Osteocyte (in vitro differentiated cells): ENCODE results near the gene TJP1. TPM values are rescaled to one million over a fixed set of nuclear protein-coding genes. Genes with fewer than 3 reads are reported as not detected.

Source experiments
- DNase-seq: peaks from one replicate; pipeline ENCODE4 v3.0.0; 2021; ENCODE audit warnings: mixed read lengths; ENCODE audit not compliant: unreplicated experiment; ENCODE audit errors: extremely low spot score
- H3K27ac Mint-ChIP-seq: one replicate; pipeline ENCODE4 v1.8.0; 2021; ENCODE audit warnings: mild to moderate bottlenecking, mixed read lengths; ENCODE audit not compliant: unreplicated experiment
- H3K27me3 Mint-ChIP-seq: one replicate; pipeline ENCODE4 v1.8.0; 2021; ENCODE audit warnings: mixed read lengths; ENCODE audit not compliant: unreplicated experiment
- H3K36me3 Mint-ChIP-seq: one replicate; pipeline ENCODE4 v1.8.0; 2021; ENCODE audit warnings: mixed read lengths; ENCODE audit not compliant: unreplicated experiment
- H3K4me1 Mint-ChIP-seq: one replicate; pipeline ENCODE4 v1.8.0; 2021; ENCODE audit warnings: mixed read lengths; ENCODE audit not compliant: unreplicated experiment
- H3K4me3 Mint-ChIP-seq: one replicate; pipeline ENCODE4 v1.8.0; 2021; ENCODE audit warnings: mild to moderate bottlenecking, moderate library complexity, mixed read lengths; ENCODE audit not compliant: unreplicated experiment
- H3K9me3 Mint-ChIP-seq: one replicate; pipeline ENCODE4 v1.8.0; 2021; ENCODE audit warnings: mixed read lengths; ENCODE audit not compliant: unreplicated experiment
- total RNA-seq: library from RNA; stranded (reverse); gene quantifications from 2 replicates; pipeline ENCODE4 v1.2.1, GENCODE V29; 2021
- TF ChIP-seq, protein P1 (sequence below): fragments of 200-600 bp; sonication (generic); IDR thresholded peaks from 2 replicates; pipeline ENCODE4 v1.5.0; 2021; ENCODE audit warnings: antibody characterized with exemption, mild to moderate bottlenecking, moderate library complexity

TJP1 gene
- total RNA-seq, 1 donor from 2014 or later, result 113 TPM

DNA sequence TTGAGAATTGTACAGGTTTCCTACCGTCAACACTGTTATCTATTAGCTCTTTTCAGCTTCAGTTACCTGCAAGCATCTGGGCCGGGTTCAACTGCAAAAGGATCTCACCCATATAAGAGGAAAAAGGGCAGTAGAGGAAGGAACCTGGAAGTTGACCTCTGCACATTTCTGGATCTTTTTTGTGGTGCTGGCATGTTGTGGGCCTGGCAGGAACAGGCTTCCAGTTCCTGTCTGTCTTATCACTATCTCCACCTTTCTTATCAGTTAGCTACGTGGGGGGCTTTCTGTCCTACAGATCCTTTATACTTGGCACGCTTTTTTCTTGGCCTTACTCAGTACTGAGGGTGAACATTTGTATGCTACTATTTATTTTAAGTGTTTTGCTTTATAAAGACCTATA is 42.2 kb upstream of the TJP1 start:
- Mint-ChIP-seq H3K27ac (no peak overlapping the region), H3K36me3 (no peaks in the 10 kb centered on the region), H3K27me3 (no peaks in the 10 kb centered on the region), H3K4me3 (no peak overlapping the region), H3K9me3 (no peaks in the 10 kb centered on the region), H3K4me1 (peaks cover 3% of the 10 kb centered on the region)
- TF ChIP-seq, protein P1, sequence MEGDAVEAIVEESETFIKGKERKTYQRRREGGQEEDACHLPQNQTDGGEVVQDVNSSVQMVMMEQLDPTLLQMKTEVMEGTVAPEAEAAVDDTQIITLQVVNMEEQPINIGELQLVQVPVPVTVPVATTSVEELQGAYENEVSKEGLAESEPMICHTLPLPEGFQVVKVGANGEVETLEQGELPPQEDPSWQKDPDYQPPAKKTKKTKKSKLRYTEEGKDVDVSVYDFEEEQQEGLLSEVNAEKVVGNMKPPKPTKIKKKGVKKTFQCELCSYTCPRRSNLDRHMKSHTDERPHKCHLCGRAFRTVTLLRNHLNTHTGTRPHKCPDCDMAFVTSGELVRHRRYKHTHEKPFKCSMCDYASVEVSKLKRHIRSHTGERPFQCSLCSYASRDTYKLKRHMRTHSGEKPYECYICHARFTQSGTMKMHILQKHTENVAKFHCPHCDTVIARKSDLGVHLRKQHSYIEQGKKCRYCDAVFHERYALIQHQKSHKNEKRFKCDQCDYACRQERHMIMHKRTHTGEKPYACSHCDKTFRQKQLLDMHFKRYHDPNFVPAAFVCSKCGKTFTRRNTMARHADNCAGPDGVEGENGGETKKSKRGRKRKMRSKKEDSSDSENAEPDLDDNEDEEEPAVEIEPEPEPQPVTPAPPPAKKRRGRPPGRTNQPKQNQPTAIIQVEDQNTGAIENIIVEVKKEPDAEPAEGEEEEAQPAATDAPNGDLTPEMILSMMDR, result no peak
- no peak for DNase-seq

DNA sequence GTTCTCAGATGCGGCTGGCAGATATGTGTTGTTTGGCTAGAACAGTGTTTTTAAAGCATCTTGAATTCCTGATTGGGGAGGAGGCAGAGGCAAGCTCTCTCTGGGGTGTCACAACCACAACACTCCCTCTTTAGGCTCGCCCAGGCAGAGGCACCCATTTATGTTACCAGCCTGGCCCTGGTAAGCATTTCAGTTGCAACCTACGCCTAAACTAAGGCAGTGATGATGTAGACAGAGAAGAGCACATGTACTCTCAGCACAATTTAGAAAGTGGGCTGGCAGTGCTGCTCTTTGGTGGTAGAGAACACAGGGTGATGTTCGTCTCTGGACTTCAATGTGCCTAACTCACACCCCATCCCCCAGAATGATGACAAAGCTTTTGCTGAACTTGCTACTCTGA is 41.2 kb upstream of the TJP1 start:
- H3K9me3 Mint-ChIP-seq, result no peaks in the 10 kb centered on the region
- H3K36me3 Mint-ChIP-seq, result no peaks in the 10 kb centered on the region
- no peak overlapping the region for H3K27ac Mint-ChIP-seq
- H3K27me3 Mint-ChIP-seq, result no peaks in the 10 kb centered on the region
- H3K4me3 Mint-ChIP-seq, result no peak overlapping the region
- H3K4me1 Mint-ChIP-seq, result peaks cover 3% of the 10 kb centered on the region
- TF ChIP-seq, protein P1, result no peak
- no peak for DNase-seq

DNA sequence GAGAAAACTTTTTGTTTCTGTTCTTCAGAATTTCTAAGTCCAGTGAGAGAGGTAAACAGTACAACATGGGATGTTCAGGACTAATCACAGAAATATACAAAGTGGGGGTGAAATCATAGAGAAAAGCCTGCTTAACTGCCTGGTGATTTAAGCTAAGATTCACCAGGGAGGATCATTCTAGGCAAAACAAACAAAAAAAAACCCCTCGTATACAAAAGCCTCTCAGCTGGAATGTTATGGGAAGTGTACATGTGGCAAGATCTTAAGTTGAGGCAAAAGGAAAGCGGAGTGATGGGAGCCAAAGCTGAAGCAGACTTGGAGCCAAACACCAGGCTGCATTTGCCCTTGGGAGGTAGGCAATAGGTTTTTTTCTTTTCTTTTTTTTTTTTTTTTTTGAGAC is 40.0 kb upstream of the TJP1 start:
- no peak for DNase-seq
- Mint-ChIP-seq H3K9me3 (no peaks in the 10 kb centered on the region), H3K27me3 (no peaks in the 10 kb centered on the region), H3K4me1 (peaks cover 3% of the 10 kb centered on the region), H3K4me3 (no peak overlapping the region), H3K27ac (no peak overlapping the region), H3K36me3 (no peaks in the 10 kb centered on the region)
- TF ChIP-seq, protein P1, result no peak

DNA sequence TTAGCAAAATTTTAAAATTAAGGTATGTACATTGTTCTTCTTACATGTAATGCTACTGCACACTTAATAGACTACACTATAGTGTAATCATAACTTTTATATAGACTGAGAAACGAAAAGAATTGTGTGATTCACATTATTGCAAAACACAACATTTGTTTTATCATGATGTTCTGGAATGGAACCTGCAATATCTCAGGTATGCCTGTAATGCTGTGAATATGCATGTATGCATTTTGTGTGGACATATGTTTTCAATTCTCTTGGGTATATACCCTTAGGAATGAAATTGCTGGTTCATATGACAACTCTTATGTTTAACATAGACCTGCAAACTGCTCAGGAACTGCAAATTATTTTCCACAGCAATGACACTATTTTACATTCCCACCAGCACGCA is 38.6 kb upstream of the TJP1 start:
- no peak for DNase-seq

DNA sequence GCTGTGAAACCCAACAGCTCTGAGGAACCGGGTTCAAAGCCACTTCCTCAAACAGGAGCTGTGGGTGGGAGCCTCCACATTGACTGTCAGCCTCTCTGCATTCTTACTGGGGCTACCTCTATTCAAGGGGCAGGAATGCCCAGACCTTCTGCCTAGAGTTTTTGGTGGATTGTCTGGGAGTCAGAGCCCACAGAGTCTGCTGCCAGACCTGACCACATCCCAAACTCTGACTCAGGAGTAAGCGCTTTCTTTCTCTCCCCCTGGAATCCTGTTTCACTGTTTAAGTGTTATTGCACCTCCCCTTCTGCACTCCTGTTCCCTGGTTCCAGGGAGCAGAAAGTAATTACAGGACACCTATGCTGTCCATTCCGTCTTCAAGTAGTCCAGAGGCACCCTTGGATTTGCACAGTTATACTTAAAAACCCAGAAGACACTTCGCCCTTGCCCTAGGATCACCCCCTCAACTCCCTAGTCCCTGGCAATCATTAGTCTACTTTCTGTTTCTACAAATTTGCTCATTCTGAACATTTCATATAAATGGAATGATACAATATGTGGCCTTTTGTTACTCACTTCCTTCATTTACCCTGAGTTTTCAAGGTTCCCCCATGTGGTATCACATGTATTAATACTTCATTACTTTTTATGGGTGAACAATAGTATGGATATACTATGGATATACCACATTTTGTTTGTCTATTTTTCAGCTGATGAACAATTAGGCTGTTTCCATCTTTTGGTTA is 37.9 kb upstream of the TJP1 start:
- Mint-ChIP-seq H3K27me3 (no peaks in the 10 kb centered on the region), H3K27ac (no peak overlapping the region), H3K4me3 (no peak overlapping the region), H3K4me1 (peaks cover 3% of the 10 kb centered on the region), H3K36me3 (no peaks in the 10 kb centered on the region), H3K9me3 (no peaks in the 10 kb centered on the region)
- TF ChIP-seq, protein P1, result no peak
- DNase-seq, result no peak

More for the DNA sequence above, 38.6 kb upstream of the TJP1 start:
- H3K9me3 Mint-ChIP-seq, result no peaks in the 10 kb centered on the region
- no peaks in the 10 kb centered on the region for H3K36me3 Mint-ChIP-seq
- H3K4me1 Mint-ChIP-seq, result peaks cover 3% of the 10 kb centered on the region
- H3K27ac Mint-ChIP-seq, result no peak overlapping the region
- TF ChIP-seq, protein P1, result no peak
- no peak overlapping the region for H3K4me3 Mint-ChIP-seq
- H3K27me3 Mint-ChIP-seq, result no peaks in the 10 kb centered on the region
